Activated T-cell treated with anti-CD3 and anti-CD28 coated beads, Interleukin-2, amount 50 U/mL, for 24 hours (primary cell): Measurements from ENCODE around the gene ZNF48.
A peak's percentile ranks its signal among the peaks of the same experiment; 100 is the strongest.

Experiments used
- DNase-seq: peaks from one replicate; pipeline ENCODE4 v3.0.0-alpha.2; 2020
- H3K27ac Mint-ChIP-seq: 2 replicates; pipeline ENCODE4 v1.8.0; 2020; ENCODE audit warnings: mild to moderate bottlenecking, mixed read lengths
- H3K27me3 Mint-ChIP-seq: 2 replicates; pipeline ENCODE4 v1.8.0; 2020; ENCODE audit warnings: mixed read lengths
- H3K36me3 Mint-ChIP-seq: 2 replicates; pipeline ENCODE4 v1.8.0; 2020; ENCODE audit warnings: low read depth, mixed read lengths
- H3K4me1 Mint-ChIP-seq: 2 replicates; pipeline ENCODE4 v1.8.0; 2020; ENCODE audit warnings: low read depth, mixed read lengths
- H3K4me3 Mint-ChIP-seq: 2 replicates; pipeline ENCODE4 v1.8.0; 2020; ENCODE audit warnings: mild to moderate bottlenecking, moderate library complexity, mixed read lengths
- H3K9me3 Mint-ChIP-seq: 2 replicates; pipeline ENCODE4 v1.8.0; 2020; ENCODE audit warnings: mixed read lengths

The ZNF48 gene

DNA sequence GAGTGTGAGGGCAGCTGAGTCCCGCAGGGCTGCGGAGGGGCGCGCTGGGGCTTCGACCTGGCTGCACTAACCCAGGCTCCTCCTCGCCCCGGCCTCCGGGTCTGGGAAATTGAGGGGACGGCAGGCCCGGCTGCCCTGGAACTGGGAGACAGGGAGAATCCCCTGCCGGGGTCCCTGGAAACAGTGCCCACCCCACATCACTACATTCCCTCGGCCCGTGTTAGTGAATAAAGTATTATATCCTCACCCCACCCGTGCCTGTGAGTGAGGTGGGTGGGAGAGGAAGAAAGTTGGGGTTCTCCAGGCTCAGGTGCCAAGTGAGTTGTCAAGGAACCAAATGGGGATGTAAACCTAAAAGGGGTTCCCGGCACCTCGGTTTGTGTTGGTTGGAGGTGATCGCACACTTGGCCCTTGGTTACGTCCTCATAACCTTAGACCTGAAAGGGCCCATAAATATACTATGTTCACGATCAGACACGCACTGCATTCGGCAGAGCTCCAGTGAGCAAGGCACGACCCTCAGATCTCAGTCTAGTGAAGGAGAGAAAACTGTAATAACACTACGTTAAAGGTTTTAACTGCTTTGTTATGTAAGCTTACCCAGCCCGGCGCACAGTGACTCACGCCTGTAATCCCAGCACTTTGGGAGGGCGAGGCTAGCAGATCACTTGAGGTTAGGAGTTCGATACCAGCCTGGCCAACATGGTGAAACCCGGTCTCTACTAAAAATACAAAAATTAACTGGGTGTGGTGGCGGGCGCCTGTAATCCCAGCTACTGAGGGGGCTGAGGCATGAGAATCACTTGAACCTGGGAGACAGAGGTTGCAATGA is 23.3 kb downstream of the ZNF48 start:
- peak overlapping the region; percentile 84 for H3K27ac Mint-ChIP-seq
- H3K27me3 Mint-ChIP-seq, result no peaks in the 10 kb centered on the region
- no peaks in the 10 kb centered on the region for H3K9me3 Mint-ChIP-seq
- H3K4me3 Mint-ChIP-seq, result peak overlapping the region; percentile 57
- peaks cover 72% of the 10 kb centered on the region for H3K36me3 Mint-ChIP-seq
- no peak for DNase-seq
- H3K4me1 Mint-ChIP-seq, result peaks cover 37% of the 10 kb centered on the region

DNA sequence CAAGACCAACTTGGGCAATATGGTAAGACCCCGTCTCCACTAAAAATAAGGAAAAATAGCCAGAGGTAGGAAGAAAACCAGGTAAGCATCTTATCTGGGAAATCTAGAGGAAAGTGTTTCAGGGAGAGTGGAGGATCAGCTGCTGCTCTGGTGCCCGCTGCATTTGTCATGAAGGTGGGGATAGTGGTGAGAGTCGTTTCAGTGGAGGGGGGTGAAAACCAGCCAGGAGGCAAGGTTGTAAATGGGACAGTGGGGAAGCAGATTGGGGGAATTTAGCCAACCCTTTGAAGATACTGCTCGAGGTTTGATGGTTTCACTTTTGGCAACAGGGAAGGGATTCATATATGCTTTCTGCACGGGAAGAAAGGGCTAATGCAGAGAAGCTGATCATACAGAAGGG is 25.8 kb downstream of the ZNF48 start:
- no peak for DNase-seq
- H3K27ac Mint-ChIP-seq, result peak overlapping the region; percentile 63
- H3K4me3 Mint-ChIP-seq, result no peak overlapping the region
- no peaks in the 10 kb centered on the region for H3K27me3 Mint-ChIP-seq
- H3K4me1 Mint-ChIP-seq, result peaks cover 32% of the 10 kb centered on the region
- H3K36me3 Mint-ChIP-seq, result peaks cover 79% of the 10 kb centered on the region
- no peaks in the 10 kb centered on the region for H3K9me3 Mint-ChIP-seq

- DNase-seq, result no peak
- no peak overlapping the region for H3K4me3 Mint-ChIP-seq
- H3K4me1 Mint-ChIP-seq, result peaks cover 27% of the 10 kb centered on the region
- no peaks in the 10 kb centered on the region for H3K9me3 Mint-ChIP-seq
- H3K27ac Mint-ChIP-seq, result no peak overlapping the region
- H3K36me3 Mint-ChIP-seq, result peaks cover 34% of the 10 kb centered on the region
- no peaks in the 10 kb centered on the region for H3K27me3 Mint-ChIP-seq
These were observed 32.8 kb downstream of the ZNF48 start for GRCh38 chr16:30428055-30428454.

GRCh38 chr16:30429418-30429677 is 34.1 kb downstream of the ZNF48 start:
- H3K9me3 Mint-ChIP-seq, result no peaks in the 10 kb centered on the region
- peaks cover 35% of the 10 kb centered on the region for H3K4me1 Mint-ChIP-seq
- H3K36me3 Mint-ChIP-seq, result peaks cover 22% of the 10 kb centered on the region
- no peak overlapping the region for H3K27ac Mint-ChIP-seq
- no peaks in the 10 kb centered on the region for H3K27me3 Mint-ChIP-seq
- no peak overlapping the region for H3K4me3 Mint-ChIP-seq
- no peak for DNase-seq

DNA sequence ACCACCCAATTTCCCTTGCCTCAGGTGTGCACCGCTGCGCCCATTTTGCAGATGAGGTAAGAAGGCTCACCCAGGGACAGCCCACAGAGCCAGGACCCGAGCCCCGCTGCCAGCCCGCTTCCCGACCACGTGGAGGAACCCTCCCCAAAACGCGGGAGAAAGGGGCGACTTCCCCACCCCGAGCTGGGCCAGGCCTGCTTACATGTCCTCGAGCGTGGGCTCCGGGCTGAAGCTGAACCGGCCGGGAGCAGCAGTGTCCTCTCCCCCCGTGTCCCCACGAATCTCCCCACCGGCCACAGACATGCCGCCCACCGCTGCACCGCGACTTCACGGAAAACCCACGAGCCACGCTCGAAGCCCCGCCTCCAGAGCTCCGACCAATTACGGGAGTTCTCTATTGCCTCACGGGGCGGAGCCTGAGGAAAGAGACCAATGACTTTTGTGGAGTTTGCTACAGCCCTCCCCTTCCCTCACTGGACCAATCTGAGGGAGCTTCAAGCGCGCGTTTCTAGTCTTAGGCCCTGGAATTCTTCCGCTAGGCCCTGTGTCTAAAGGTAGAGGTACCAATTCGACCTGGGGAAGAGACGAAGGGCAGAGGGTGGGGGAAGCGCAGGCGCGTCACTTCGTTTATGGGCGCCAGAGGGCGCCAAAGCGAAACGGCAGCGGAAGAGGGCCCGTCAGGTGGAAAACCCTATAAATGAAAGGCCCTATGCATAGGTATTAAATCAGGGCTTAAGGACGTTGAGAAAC is 34.6 kb downstream of the ZNF48 start, which contains the start of gene DCTPP1:
DCTPP1 (minus strand) TSS at position 353 of the 750 bp plus-strand sequence; CDS start at position 303, 50 bp downstream.
- Mint-ChIP-seq H3K4me1 (peaks cover 40% of the 10 kb centered on the region), H3K9me3 (no peaks in the 10 kb centered on the region), H3K36me3 (peaks cover 17% of the 10 kb centered on the region), H3K4me3 (no peak within 1 kb of the TSS), H3K27ac (no peak within 1 kb of the TSS), H3K27me3 (no peaks in the 10 kb centered on the region)
- DNase-seq, result peak; percentile 94

DNA sequence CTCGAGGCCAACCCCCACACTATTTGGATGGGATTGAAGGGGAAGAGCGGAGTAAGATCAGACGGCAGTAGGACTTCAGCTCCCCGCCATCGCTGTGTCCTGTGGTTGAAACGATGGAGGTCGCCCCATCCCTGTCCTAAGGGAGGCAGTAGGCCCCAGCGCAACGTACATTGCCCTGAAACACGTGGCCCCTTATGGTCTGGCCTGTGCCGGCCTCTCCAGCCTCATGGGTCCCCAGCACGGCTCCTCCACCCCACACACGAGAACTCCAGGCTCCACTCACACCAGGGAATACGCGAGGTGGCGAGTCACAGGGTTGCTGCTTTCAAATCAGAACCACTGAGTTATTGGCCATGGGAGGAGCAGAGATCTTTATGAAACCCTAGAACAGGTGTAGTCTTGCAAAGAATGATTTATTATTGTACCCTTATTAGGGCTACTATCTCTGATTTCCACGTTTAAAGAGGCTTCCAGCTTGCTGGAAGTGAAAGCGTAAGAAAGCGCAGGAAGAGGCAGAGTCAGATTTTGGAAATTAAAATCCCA is 35.3 kb downstream of the ZNF48 start:
- no peak overlapping the region for H3K27ac Mint-ChIP-seq
- peaks cover 11% of the 10 kb centered on the region for H3K36me3 Mint-ChIP-seq
- peaks cover 43% of the 10 kb centered on the region for H3K4me1 Mint-ChIP-seq
- H3K4me3 Mint-ChIP-seq, result no peak overlapping the region
- DNase-seq, result no peak
- H3K27me3 Mint-ChIP-seq, result no peaks in the 10 kb centered on the region
- H3K9me3 Mint-ChIP-seq, result no peaks in the 10 kb centered on the region

DNA sequence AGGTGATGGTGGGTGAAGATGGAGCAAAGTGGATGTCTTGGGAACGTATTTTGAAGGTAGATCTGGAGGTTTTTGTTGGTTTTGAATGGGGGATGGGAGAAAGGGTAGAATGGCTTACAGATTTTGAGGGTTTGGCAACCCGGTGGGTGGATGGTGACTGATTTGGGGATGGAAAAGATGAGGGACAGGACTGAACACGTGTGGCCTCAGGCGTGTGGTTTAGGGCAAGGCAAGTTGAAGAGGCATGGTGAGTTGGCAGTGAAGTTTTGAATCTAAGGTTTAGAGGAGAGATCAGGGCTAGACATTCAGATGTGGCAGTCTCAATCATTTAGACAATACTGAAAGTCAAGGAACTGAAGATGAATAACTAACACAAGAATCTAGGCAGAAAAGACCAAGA is 39.6 kb downstream of the ZNF48 start:
- Mint-ChIP-seq H3K4me3 (peak overlapping the region; percentile 13), H3K27ac (peak overlapping the region; percentile 84), H3K36me3 (no peaks in the 10 kb centered on the region), H3K9me3 (no peaks in the 10 kb centered on the region), H3K4me1 (peaks cover 25% of the 10 kb centered on the region), H3K27me3 (no peaks in the 10 kb centered on the region)
- peak; percentile 67 for DNase-seq

- Mint-ChIP-seq H3K4me1 (peaks cover 26% of the 10 kb centered on the region), H3K27ac (no peak overlapping the region), H3K27me3 (no peaks in the 10 kb centered on the region), H3K36me3 (peaks cover 5% of the 10 kb centered on the region), H3K9me3 (no peaks in the 10 kb centered on the region), H3K4me3 (no peak overlapping the region)
- no peak for DNase-seq
These were observed 42.4 kb downstream of the ZNF48 start for GRCh38 chr16:30437511-30438046.

DNA sequence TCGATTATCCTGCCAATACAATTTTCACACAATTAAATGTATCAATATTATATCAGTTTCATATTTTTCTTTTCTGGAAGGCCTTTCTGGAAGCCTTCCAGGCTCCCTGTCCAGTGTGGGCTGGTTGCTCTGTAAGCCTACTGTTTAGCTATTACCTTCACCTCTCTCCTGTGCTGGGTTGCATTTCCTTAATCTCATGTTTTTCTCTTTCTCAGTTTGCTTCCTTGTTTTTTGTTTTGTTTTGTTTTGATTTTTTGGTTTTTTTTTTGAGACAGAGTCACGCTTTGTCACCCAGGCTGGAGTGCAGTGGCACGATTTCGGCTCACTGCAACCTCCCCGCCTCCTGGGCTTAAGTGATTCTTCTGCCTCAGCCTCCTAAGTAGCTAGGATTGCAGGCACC is 43.6 kb downstream of the ZNF48 start:
- Mint-ChIP-seq H3K36me3 (peaks cover 14% of the 10 kb centered on the region), H3K27ac (no peak overlapping the region), H3K9me3 (no peaks in the 10 kb centered on the region), H3K27me3 (no peaks in the 10 kb centered on the region), H3K4me1 (peaks cover 32% of the 10 kb centered on the region), H3K4me3 (no peak overlapping the region)
- DNase-seq, result no peak

DNA sequence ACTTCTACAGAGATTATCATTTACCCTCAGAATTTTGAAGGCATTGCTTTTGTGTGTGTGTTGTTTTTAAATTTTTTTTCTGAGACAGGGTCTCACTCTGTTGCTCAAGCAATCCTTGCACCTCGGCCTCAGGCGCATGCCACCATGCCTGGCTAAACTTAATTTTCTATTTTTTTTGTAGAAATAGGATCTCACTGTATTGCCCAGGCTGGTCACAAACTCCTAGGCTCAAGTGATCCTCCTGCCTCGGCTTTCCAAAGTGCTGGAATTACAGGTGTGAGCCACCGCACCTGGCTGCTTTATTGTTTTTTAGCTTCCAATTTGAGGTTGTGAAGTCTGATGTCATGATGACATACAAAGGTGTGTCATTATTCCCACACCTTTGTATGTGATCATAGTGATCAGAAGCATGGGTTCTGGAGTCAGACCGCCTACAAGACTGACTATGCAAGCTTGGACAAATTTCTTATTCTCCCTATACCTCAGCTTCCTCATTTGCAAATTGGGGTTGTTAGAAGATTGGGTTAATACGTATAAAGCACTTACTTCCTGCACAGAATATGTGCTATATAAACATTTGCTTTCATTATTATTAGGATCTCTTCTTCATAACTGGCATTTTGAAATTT is 44.6 kb downstream of the ZNF48 start:
- H3K27me3 Mint-ChIP-seq, result no peaks in the 10 kb centered on the region
- H3K9me3 Mint-ChIP-seq, result no peaks in the 10 kb centered on the region
- H3K27ac Mint-ChIP-seq, result no peak overlapping the region
- peaks cover 24% of the 10 kb centered on the region for H3K36me3 Mint-ChIP-seq
- H3K4me3 Mint-ChIP-seq, result no peak overlapping the region
- no peak for DNase-seq
- peaks cover 32% of the 10 kb centered on the region for H3K4me1 Mint-ChIP-seq

DNA sequence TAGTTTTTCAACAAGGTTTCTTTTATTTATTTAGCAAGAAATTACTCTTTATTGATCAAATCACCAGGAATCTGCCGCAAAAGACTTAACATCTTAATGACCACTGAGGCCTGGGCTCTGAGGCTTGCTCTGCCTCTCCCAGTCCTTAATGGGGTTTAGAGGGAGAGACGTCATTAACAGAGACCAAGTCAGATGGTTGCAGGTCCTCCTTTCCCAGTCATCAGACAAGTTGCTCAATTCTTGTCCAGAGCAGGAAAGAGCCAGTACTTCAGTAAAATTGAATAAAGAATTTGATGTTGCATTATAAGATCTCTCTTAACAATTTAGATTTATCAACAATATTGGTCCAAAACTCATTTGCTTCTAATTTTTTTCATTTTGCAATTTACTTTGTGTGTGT is 48.4 kb downstream of the ZNF48 start:
- peaks cover 32% of the 10 kb centered on the region for H3K4me1 Mint-ChIP-seq
- peaks cover 33% of the 10 kb centered on the region for H3K36me3 Mint-ChIP-seq
- H3K27me3 Mint-ChIP-seq, result no peaks in the 10 kb centered on the region

DNA sequence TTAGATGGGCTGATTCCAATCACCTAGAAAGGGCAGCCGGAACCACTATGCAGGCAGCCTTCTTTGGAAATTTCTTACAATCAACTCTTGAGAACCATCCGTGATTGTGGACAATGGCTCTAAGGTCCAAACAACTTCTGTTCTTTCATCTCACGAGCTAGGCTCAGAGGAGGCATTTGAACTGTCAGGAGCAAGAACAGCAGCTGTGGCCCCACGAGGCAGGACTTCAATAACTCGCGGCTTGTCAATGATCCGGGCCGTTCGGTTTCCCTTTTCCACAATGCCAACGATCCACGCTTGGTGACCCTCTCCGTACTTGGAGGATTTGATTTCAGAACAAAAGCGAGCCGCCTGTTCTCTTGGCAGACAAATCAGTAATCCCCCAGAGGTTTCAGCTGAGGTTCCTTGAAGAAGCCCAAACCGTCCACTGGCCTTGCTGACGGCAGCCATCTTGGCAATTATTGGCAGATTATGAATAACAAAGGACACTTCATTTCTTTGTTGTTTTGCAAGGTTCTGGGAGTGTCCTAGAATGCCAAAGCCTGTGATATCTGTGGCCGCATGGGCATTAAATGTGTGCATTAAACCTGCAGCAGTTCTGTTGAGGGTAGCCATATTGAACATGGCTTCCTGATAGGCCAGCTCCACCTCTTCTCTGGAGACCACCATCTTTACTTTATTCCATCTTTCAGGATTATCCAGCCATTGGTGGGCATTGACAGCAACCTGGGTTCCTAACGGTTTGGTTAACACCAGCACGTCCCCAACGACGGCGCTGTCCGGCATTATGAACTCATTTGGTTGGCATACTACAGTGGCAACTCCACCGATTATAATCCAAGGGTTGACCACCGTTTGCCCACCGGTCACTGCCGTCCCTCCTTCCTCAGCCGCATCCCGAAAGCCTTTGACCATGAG is 49.3 kb downstream of the ZNF48 start:
- H3K27me3 Mint-ChIP-seq, result no peaks in the 10 kb centered on the region
- H3K36me3 Mint-ChIP-seq, result peaks cover 33% of the 10 kb centered on the region
- peaks cover 33% of the 10 kb centered on the region for H3K4me1 Mint-ChIP-seq
- DNase-seq, result no peak
- peak overlapping the region; percentile 90 for H3K4me3 Mint-ChIP-seq
- peaks cover 2% of the 10 kb centered on the region for H3K9me3 Mint-ChIP-seq
- H3K27ac Mint-ChIP-seq, result peak overlapping the region; percentile 90

More for the DNA sequence above, 48.4 kb downstream of the ZNF48 start:
- peaks cover 2% of the 10 kb centered on the region for H3K9me3 Mint-ChIP-seq
- no peak for DNase-seq
- peak overlapping the region; percentile 90 for H3K4me3 Mint-ChIP-seq
- H3K27ac Mint-ChIP-seq, result peak overlapping the region; percentile 72

DNA sequence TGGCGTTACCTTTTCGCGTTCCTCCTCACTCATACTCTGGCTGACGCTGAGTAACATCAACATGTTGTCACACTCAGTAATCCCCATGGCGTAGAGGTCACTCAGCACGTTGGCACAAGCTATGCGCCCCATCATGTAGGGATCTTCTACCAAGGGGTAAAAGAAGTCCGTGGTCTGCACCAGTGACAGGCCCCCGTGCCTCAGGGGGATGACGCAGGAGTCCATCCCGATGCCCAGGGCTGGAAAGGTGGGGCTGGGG is 49.9 kb downstream of the ZNF48 start:
- peaks cover 36% of the 10 kb centered on the region for H3K4me1 Mint-ChIP-seq
- DNase-seq, result no peak
- peak overlapping the region; percentile 90 for H3K27ac Mint-ChIP-seq
- no peaks in the 10 kb centered on the region for H3K27me3 Mint-ChIP-seq
- peaks cover 33% of the 10 kb centered on the region for H3K36me3 Mint-ChIP-seq
- H3K9me3 Mint-ChIP-seq, result peaks cover 2% of the 10 kb centered on the region
- H3K4me3 Mint-ChIP-seq, result peak overlapping the region; percentile 90
